ENCODE measurements around the gene CAB39L. TPM values are rescaled to one million over a fixed set of nuclear protein-coding genes. Genes with fewer than 3 reads are reported as not detected.

Gene CAB39L
- polyA plus RNA-seq, 1 donor from 2014 or later, result 40.3 TPM

- no peak for TF ChIP-seq TAF1 (IDR thresholded peaks at IDR 0.05; ENCODE audit: low read depth)
- no peak for TF ChIP-seq RAD21 (conservative IDR thresholded peaks at IDR 0.05)
- TF ChIP-seq EZH2 (IDR thresholded peaks at IDR 0.05; ENCODE audit: borderline replicate concordance, insufficient read depth, low read length, poor library complexity, severe bottlenecking), result no peak
- no peak for TF ChIP-seq POLR2AphosphoS5 (IDR thresholded peaks at IDR 0.05)
- TF ChIP-seq EP300 (conservative IDR thresholded peaks at IDR 0.05; ENCODE audit: poor library complexity, severe bottlenecking), result no peak
- no peak for TF ChIP-seq SMC3 (conservative IDR thresholded peaks at IDR 0.05; ENCODE audit: poor library complexity)
- no peak for TF ChIP-seq CTCF (IDR thresholded peaks at IDR 0.05; ENCODE audit: poor library complexity, severe bottlenecking)
- no peak for TF ChIP-seq REST (IDR thresholded peaks at IDR 0.05; ENCODE audit: borderline replicate concordance)
- TF ChIP-seq MXI1 (conservative IDR thresholded peaks at IDR 0.05; ENCODE audit: poor library complexity, severe bottlenecking), result no peak
- Histone ChIP-seq H3K27me3 (ENCODE audit: insufficient read depth, low read depth, low read length) (no peaks in the 10 kb centered on the region), H3K9ac (ENCODE audit: low read length) (no peak overlapping the region), H3K27ac (ENCODE audit: low read length) (no peak overlapping the region), H3K4me2 (ENCODE audit: low read length) (no peak overlapping the region), H3K9me3 (ENCODE audit: low read length) (no peaks in the 10 kb centered on the region), H3F3A (ENCODE audit: insufficient read depth, low read length, poor library complexity, severe bottlenecking) (no peaks in the 10 kb centered on the region), H3K36me3 (ENCODE audit: insufficient read depth, low read length) (no peaks in the 10 kb centered on the region), H3K9me2 (ENCODE audit: insufficient read depth, low read length) (no peaks in the 10 kb centered on the region), H3K79me2 (replicated peaks; ENCODE audit: insufficient read depth, low read length) (no peaks in the 10 kb centered on the region), H4K20me1 (ENCODE audit: insufficient read depth) (no peaks in the 10 kb centered on the region), H2AFZ (ENCODE audit: low read depth, low read length) (no peak overlapping the region), H3K4me3 (ENCODE audit: low read length) (no peak overlapping the region)
These were observed 150.9 kb downstream of the CAB39L start for GRCh38 chr13:49292742-49293486.

- Histone ChIP-seq H3K4me3 (ENCODE audit: low read length) (no peak overlapping the region), H3K9me3 (ENCODE audit: low read length) (no peaks in the 10 kb centered on the region), H3K4me2 (ENCODE audit: low read length) (no peak overlapping the region), H3K9ac (ENCODE audit: low read length) (no peak overlapping the region), H4K20me1 (ENCODE audit: insufficient read depth) (no peaks in the 10 kb centered on the region), H3K36me3 (ENCODE audit: insufficient read depth, low read length) (no peaks in the 10 kb centered on the region), H3F3A (ENCODE audit: insufficient read depth, low read length, poor library complexity, severe bottlenecking) (no peaks in the 10 kb centered on the region), H3K27me3 (ENCODE audit: insufficient read depth, low read depth, low read length) (no peaks in the 10 kb centered on the region), H3K27ac (ENCODE audit: low read length) (no peak overlapping the region), H3K9me2 (ENCODE audit: insufficient read depth, low read length) (no peaks in the 10 kb centered on the region), H3K79me2 (replicated peaks; ENCODE audit: insufficient read depth, low read length) (no peaks in the 10 kb centered on the region), H2AFZ (ENCODE audit: low read depth, low read length) (no peak overlapping the region)
- TF ChIP-seq CTCF (IDR thresholded peaks at IDR 0.05; ENCODE audit: poor library complexity, severe bottlenecking), result no peak
- no peak for TF ChIP-seq MXI1 (conservative IDR thresholded peaks at IDR 0.05; ENCODE audit: poor library complexity, severe bottlenecking)
- no peak for TF ChIP-seq SMC3 (conservative IDR thresholded peaks at IDR 0.05; ENCODE audit: poor library complexity)
- no peak for TF ChIP-seq RAD21 (conservative IDR thresholded peaks at IDR 0.05)
- no peak for TF ChIP-seq EZH2 (IDR thresholded peaks at IDR 0.05; ENCODE audit: borderline replicate concordance, insufficient read depth, low read length, poor library complexity, severe bottlenecking)
- TF ChIP-seq EP300 (conservative IDR thresholded peaks at IDR 0.05; ENCODE audit: poor library complexity, severe bottlenecking), result no peak
- no peak for TF ChIP-seq REST (IDR thresholded peaks at IDR 0.05; ENCODE audit: borderline replicate concordance)
These were observed 155.4 kb downstream of the CAB39L start for GRCh38 chr13:49288458-49288857.
